Stimulated activated CD4-positive, alpha-beta T cell treated with anti-CD3 and anti-CD28 coated beads, TNF-alpha, amount 100 ng/mL, for 4 hours (primary cell): ENCODE measurements around the gene NSD2.
A peak's percentile ranks its signal among the peaks of the same experiment; 100 is the strongest.
"Not testable (repeated sequence)": the region's sequence is repeated elsewhere in the genome, so short reads cannot be mapped to it uniquely, and the experiment has no call there.

Experiments
- DNase-seq, 3 experiments: peaks; one replicate each; pipeline ENCODE4 v3.0.0-alpha.2; 2020; ENCODE audit warnings: low read depth in 3 of 3

NSD2 gene

GRCh38 chr4:1842339-1842895 lies 28.8 kb upstream of the NSD2 start:
- no peak for DNase-seq

DNA sequence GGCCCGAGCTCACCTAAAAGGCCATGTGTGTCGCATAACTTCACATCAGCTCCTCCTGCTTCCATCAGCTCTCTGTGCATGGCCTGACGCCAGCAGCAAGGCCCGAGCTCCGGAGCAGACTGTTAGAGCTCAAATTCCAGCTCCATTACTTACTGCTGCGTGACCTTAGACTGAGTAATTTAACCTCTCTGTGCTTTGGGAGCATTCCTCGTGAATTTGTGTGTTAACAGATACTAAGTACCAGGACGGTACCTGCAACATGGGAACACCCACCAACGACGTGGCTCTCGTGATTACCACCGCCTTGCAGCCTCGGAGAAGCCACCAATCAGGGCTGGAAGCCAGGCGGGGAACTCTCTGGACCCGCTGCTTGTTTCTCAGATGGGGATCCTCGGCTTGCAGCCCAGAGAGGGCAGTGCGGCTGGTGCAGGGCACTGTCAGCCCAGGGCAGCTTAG lies 28.2 kb upstream of the NSD2 start:
- DNase-seq: no peak

DNA sequence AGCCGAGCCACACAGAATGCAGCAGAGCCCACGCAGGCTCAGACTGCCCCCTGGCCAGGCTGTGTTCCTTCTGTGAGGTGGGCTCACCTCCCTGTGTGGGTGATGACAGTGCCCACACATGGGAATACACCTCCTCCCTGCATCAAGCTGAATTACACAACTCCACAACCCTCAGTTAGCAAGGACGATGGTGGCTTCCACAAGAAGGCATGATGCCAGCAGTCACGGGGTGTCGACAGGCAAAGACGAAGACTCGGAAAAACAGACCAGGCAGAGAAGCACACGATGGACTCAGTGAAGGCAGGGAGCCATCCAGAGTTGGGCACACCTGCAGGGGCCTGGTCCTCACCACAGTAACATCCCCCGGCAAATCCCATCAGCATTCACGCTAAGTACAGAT lies 27.3 kb upstream of the NSD2 start:
- no peak for DNase-seq

GRCh38 chr4:1844618-1845017 lies 26.6 kb upstream of the NSD2 start:
- DNase-seq: not testable (repeated sequence)

DNA sequence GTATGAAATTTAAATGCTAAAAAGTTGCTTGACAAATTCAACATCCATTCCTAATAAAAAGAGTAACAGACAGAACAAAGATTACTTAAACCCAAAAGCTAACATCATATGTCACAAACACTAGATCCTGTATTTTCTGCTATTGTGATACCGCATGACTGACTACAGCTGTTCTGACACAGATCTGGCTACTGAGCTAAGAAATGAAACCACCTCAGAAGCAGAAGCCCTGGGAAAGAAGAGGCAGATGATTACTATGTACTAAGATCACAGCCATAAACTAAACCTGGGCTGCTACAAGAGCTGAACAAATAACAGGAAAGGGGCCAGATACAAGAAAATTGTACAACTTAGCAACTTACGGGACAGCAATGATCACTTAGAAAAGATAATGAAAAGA lies 24.6 kb upstream of the NSD2 start:
- DNase-seq: no peak

GRCh38 chr4:1850276-1850675 lies 20.9 kb upstream of the NSD2 start:
- no peak for DNase-seq

DNA sequence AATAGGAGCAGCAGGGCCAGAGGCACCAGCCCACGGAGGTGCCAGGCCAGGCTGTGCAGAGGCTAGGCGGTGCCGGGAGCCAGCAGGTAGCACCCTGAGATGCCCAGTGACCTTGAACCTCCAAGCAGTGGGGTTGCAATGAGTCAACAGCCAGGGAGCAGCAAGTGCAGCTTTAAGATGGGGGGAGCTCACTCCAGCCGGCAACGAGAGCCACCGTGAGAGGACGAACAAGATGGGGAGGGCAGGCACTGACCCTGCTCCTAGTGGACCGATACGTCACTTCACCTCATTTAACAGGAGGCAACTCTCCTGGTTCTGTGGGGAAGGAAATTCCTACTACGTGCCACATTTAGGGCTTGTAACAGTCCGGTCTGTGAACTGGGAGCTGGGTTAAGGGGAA lies 20.0 kb upstream of the NSD2 start:
- DNase-seq: no peak

DNA sequence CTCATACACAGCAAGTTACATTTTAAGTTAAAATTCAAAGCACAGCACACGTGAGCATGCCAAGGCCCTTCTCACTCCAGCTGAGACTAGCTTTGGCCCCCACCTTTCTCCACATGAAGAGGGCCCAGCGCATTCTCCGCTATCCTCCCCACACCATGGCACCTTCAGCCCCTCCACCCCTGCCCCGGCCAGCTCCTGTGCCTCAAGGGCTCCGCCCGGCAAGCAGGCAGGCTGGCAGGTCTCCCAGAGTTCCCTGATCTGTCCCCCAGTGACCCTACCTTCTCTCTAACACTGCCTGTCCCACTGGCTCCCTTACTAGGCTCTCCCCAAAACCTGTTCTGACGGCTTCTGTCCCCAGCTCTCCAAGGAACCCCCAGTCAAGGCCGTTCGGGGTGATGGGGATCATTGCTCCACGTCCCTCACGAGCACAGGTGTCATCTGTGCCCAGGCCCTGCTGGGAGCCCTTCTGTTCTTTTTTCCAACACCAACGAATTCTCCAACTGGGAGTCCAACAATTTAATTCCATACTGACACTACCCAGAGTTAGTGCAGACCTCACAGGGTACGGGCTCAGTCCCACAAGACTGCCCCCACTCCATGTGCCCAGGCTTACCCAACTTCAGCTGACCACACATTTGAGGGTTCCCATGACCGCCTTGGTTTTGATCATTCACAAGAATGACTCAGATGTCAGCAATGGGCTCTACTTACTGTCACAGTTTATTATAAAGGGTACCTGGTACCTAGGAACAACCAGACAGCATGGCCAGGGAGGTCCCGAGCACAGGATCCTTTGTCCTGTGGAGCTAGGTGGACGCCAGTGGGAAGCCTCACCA lies 19.4 kb upstream of the NSD2 start:
- no peak for DNase-seq

GRCh38 chr4:1852904-1853623 lies 18.1 kb upstream of the NSD2 start:
- DNase-seq: no peak

GRCh38 chr4:1854752-1855151 lies 16.4 kb upstream of the NSD2 start:
- no peak for DNase-seq

- no peak for DNase-seq
Measured at GRCh38 chr4:1855333-1856070, 15.7 kb upstream of the NSD2 start.

DNA sequence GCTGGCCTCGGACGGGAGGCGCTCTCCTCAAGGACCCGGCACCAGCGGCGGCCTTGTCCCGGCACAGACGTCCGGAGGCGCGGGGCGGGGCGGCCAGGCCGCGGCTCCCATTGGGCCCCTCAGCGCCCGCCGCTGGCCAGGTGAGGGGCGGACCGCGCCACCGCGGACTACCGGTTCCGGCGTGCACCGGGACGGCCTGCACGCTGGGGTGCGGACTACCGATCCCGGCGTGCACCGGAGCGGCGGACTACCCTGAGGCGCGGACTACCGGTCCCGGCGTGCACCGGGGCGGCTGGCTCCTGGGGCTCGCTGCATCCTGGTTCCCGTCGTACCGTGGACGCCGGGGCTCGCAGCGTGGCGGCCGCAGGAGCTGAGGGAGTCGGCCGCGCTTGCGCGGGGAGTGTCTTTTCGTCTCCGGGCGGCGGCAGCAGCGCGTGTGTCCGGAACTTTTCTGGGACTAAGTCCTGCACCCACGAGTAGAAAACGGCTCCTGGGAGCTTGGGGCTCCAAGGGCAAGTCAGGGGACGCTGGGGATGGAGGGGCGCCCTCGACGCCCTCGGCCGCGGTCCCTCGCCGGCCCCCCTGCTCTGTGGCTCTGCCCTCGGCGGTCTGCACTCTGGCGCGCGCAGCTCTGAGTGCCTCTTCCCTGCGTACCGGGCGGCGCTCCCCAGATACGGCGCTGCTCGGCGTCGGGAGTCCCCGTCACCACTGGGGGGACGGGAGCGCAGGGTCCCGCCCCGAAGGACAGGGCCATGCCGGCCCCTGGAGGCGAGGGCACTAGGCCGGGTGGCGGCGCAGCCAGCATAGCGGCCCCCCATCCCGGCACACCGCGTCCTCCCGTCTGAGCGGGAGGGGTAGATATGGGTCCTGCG lies 14.9 kb upstream of the NSD2 start, which contains the start of gene LETM1:
Gene LETM1 (minus strand): TSS at position 86 of the 872 bp plus-strand sequence. CDS start 206 bp downstream, outside the sequence.
- peak; percentile 85 to 88 (median 87) for DNase-seq

- no peak for DNase-seq
Measured at GRCh38 chr4:1856943-1857699, 14.1 kb upstream of the NSD2 start.

DNA sequence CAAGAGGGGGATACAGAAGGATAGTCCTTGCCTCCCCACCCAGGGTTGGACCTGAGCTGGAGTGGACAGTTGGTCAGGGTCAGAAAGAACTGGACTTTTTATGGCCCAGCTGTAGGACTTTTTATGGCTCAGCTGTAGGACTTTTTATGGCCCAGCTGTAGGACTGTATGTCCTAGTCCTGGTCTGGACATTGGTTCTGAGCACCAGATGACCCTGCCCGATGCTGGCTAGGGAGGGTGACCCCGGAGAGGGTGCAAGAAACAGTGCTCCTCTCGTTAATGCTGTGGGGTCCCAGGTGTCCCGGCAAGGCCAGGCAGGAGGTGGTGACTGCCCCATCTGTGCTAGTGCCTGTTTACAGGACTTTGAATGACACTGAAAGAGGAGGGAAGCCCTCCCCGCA lies 13.3 kb upstream of the NSD2 start:
- DNase-seq: no peak

DNA sequence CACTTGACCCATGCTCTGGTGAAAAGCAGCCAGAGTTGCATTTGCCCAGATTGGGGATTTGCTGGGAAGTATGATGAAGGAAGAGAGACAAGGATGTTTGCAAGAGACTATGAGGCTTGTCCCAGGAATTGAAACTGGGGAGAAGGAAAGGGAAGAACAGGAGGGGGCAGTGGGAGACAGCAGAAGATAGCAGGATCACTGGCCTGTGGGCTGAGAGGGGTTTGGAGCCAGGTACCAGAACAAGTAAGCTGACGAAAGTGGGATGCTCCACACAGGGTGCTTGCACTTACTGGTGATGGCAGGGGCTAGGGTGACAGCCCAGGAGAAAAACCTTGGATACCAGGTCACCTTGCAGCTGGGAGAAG lies 11.8 kb upstream of the NSD2 start:
- no peak for DNase-seq

GRCh38 chr4:1862055-1862911 lies 8.9 kb upstream of the NSD2 start:
- no peak for DNase-seq

- no peak for DNase-seq
Measured at GRCh38 chr4:1862961-1863296, 8.3 kb upstream of the NSD2 start.

DNA sequence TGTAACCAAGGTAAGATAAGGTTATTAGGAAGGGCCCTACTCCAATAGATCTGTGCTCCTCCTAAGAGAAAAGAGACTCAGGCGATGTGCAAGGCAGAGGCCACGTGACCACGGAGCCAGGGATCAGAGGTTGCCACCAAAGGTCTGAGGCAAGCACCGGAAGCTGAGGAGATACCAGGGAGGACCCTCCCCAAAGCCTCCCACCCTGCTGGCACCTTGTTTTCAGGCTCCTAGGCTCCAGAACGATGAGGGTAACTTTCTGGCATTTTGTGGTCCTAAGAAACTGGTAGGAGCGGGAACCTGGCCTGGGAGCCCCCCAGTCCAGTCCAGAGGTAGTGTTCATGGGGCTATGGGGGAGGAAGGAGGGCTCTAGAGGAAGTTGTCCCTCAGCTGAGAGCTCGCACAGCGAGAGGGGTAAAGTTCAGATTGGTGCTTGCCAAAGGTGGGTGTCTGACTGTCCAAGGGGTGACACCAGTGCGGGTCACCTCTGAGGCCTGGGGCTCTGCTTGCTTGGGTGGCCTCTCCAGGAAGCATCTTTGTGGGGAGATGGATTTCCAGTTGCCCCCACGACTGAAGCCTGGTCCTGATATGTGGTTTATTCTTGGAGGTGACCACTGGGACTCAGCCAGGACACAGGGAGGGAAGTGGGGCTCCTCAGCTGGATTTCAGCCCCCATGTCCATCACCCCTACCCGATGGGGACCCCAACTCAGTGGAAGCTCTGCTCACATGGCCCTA lies 7.7 kb upstream of the NSD2 start:
- no peak for DNase-seq
